Stimulated activated CD4-positive, alpha-beta T cell treated with anti-CD3 and anti-CD28 coated beads, Interleukin-12 subunit alpha, Interleukin-12 subunit beta, amount 100 ng/mL, for 48 hours (primary cell): Measurements from ENCODE around the gene RASGRP2.
"Not testable (repeated sequence)": the region's sequence is repeated elsewhere in the genome, so short reads cannot be mapped to it uniquely, and the experiment has no call there.

Experiments used
- DNase-seq, 3 donors: peaks; one replicate each; pipeline ENCODE4 v3.0.0-alpha.2; 2020; ENCODE audit warnings: low read depth in 2 of 3, low spot score in 1 of 3

The RASGRP2 gene

DNA sequence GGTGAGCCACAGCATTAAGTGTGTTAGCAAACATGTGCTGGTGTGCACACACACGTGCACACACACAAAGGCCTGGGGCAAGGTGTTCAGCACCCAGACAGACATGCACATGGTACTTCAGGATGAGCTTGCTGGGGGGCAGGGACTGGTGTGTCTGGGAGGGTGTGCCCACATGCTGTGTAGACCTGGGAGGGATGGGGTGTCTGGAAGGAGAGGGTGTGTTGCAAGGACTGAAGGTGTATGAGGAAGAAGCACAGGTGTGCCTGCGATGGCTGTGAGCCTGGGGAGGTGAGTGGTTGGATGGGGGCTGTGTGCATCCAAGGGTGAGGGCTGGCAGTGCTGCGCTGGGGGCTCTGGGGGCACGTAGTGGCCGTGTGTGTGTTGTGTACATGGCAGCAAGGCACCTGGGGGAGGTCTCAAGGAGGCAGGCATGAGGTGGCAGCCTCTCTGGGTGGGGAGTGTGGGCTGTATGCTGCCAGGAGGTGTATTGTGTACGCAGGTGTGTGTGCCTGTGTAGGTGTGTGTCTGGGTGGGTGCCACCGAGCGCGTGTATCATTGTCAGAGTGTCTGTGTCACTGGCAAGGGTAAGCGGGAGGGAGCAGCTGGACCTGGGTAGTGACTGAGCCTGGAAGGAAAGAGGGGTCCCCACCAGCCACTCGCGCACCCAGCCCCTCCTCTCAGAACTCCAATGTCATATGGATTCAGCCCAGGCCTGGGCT, 23.1 kb downstream of the RASGRP2 start:
- no peak for DNase-seq

DNA sequence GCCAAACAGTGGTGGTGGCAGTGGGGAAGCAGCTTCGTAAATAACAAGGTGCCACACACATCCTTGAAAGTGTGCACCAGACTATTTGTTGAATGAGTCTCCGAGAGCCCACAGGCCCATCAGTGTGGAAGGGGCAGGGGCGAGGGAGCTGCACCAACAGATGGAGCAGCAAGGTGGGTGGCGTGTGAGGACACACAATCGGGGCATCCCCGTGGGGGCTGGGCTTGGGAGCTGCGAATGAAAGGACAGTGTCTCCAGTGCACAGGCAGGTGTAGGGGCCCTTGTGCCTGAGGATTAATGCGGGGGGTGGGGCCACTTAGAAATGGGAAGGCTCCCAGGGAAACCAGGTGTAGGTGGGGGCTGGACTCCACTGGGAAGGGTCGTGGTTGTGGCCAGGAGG, 23.8 kb downstream of the RASGRP2 start:
- DNase-seq: no peak

DNA sequence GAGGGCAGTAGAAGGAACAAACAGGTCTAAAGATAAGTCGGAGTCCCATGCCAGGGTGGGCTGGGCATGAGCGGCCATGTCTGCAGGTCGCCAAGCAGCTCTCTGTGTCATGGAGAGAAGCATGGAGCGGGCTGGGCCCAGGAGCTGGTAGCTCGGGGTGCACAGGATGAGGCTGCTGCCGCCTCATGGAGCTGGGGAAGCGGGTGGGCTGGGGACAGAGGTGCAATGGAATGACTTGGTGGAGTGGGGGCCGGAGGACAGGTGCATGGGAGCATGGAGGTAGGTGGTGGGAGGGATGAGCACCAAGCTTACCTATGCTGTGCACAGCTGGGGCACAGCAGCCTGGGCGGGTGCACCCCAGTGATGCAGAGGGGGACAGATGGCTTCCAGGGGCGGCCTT, 24.5 kb downstream of the RASGRP2 start:
- no peak for DNase-seq

GRCh38 chr11:64718780-64719124, 25.2 kb downstream of the RASGRP2 start:
- DNase-seq: no peak

- no peak for DNase-seq
Measured at GRCh38 chr11:64718084-64718779, 25.7 kb downstream of the RASGRP2 start.

DNA sequence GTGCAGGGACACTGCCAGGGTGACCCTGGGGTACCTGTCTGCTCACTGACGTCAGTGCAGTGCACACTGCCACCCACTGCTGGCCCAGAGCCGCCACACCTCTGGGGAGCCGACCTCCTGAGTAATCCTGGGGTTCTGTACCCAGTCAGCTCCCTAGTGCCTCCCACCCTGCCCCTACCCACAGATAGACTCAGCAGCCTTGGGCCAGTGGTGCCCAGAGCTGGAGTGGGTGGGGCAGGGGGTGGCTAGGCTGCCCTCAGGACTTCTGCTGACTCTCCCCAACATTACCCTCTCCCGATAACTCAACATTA, 26.7 kb downstream of the RASGRP2 start:
- DNase-seq: no peak

DNA sequence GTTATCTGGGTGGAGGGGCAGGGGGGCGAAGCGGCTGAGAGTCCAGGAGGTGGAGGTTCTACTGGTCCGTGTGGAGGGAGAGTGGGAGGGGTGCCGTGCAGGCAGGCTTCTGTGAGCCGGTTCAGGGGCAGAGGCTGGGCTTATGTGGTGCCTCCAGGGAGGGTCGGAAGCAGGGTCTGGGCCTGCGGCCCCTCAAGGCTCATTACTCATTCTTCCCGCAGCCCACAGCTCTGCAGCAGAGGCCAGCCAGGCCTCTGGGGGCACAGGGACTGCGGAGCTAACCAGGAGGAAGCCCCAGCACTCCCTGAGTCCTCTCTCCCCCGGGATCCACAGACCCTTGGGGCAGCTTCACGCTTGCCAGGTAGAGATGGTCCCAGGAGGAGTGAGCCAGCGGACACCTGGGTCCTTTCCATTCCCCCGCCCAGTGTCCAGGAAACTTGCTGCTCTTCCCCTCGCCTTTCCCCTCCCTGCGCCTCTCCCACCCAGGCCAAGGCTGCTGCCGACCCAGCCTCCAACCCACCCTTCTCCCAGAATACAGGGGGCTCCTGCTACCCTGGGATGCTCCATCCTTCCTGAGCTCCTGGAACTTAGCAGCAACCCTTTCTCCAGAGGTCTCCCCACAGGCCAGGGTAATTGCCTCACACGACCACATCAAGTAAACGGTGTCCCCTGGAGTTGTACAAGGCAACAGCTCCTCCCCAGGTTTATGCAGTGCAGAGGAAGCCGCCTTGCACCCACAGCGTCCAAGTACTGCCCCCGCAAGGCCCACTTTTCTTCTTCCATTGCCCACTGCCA, 27.3 kb downstream of the RASGRP2 start:
- no peak for DNase-seq

DNA sequence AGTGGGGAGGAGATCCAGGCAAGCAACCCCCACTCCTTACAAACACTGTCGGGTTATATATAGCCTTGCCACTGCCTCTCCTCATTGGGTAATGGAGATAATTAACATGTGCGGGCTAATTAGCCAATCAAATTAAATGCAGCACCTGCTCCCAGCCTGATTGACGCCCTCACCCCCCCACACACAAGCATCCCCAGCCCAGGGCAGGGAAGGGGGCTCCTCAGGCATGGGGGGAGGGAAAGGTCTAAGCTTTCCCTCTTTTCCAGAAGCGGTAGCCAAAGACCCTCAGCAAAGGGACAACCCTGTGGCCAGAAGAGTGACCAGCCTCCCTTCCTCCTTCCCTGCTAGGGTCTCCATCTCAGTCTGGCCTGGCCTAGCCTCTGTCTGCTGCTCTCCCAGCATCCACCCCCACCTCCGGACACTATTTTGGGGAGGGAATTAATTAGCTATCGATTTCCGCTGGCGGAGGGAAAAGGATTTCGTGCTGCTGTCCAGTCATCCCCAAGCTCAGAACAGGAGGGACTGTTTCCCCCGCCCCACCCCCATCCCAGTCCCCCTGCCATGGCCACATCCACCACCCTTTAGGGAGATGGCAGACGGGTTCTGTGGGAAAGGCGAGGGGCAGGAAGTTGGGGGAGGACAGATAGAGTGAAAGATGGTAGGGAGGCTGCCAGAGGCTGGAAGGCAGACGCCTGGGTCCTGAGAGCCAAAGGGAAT, 28.0 kb downstream of the RASGRP2 start:
- DNase-seq: no peak

DNA sequence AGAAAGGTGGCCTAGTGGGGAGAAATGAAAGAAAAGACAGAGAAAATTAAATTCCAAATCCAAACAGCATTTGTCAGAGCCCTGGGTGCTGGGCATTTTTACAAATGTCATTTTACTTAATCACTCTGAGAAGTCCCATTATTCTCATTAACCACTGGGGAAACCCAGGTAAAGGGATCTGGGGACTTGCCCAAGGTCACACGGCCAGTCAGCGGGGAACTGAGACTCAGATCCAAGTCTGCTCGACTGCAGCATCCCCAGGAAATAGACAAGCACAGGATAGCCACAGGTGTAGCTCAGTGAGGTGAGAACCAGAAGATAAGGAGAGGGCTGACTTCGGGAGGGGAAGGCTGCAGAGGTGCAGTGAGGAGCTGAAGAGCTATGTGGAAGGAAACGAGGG, 28.8 kb downstream of the RASGRP2 start:
- DNase-seq: no peak

- DNase-seq: no peak
Measured at GRCh38 chr11:64714666-64715065, 29.3 kb downstream of the RASGRP2 start.

GRCh38 chr11:64713781-64714363, 30.1 kb downstream of the RASGRP2 start:
- DNase-seq: no peak

GRCh38 chr11:64713016-64713707, 30.8 kb downstream of the RASGRP2 start:
- no peak for DNase-seq

DNA sequence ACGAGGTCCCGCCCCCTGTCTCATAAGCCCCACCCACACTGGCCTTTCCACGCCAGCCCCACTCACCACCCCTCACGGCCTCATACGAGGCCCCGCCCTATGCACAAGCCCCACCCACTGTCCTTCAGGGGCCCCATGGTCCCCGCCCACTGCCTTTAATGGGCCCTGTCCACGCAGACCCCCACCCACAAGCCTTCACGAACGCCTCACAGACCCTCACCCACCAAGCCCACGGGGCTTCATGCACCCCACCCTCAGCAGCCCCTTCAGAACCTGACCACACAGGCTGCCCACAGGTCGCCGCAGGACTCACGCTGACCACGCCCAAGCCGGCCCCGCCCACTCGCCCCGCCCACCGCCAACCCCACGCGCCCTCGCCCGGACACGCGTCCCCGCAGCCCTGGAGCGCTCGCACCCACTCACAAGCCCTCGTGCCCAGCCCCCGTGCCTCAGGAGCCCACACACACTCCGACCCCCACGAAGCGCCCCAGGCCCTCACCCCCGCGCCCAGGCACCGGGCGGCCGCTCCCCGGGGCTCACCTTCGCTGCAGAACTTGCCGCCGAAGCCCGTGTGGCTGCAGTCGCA, 31.4 kb downstream of the RASGRP2 start:
- no peak for DNase-seq

GRCh38 chr11:64711956-64712362, 32.0 kb downstream of the RASGRP2 start:
- DNase-seq: no peak

GRCh38 chr11:64711138-64711955, 32.6 kb downstream of the RASGRP2 start:
- DNase-seq: no peak

DNA sequence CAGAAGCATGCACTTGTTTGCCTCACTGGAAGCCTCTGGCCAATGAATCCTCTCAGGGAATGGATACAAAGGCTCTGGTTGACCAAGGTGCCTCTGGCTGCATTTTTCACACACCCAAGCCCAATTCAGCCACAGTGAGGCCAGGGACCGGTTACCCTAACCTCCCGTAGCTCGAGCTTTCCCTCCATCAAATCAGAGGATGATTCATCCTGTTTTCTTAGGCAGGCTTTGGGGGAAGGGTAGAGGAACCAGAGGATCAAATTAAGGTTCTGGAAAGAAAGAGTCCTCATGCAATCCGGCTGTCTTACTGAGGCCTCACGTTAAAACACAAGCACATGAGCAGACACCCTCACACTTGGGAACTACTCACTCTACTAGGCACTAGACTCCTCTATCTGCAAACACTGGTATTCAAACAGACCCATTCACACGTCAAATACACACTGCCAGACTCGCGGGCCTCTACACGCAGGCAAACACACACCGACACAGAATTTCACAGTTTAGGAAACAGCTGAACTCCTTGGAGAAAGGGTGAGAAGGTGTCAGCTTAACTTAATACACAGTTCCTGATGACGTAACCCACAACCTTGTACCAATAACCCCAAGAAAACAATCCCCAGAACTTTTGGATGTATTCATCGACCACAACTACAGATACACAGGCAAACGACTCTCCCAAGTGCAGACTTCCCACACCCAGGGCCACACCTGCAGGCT, 33.4 kb downstream of the RASGRP2 start:
- no peak for DNase-seq

- no peak for DNase-seq
Measured at GRCh38 chr11:64705501-64705900, 38.4 kb downstream of the RASGRP2 start.

DNA sequence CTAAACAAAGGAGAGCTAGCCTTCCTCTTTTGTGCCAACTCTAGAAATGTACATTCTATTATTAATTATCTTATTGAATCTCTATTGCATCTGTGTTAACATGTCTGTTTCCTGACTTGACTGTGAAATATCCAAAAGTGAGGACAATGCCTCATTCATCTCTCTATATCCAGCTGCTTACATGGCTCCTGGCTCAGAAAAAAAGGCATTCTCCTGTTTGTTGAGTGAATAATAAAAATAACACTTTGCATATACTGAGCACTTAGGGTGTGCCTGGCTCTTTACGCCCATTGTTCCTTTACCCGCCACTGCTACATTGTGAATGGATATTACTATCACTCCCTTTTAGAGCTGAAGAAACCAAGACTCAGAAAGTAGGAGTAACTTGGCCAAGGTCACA, 40.9 kb downstream of the RASGRP2 start:
- DNase-seq: no peak

- not testable (repeated sequence) for DNase-seq
Measured at GRCh38 chr11:64701956-64702355, 42.0 kb downstream of the RASGRP2 start.
